Caco-2 (cell line): ENCODE data around the gene UNC80. TPM values are rescaled to one million over a fixed set of nuclear protein-coding genes. Genes with fewer than 3 reads are reported as not detected.

Experiments used
- BruUV-seq: library from RNA; stranded (reverse); fragments of 400-500 nt; replicated peaks from 2 replicates; lab custom pipeline; 2021; lab: Mats Ljungman, UMichigan
- CTCF ChIA-PET: fragments of 300-600 bp; sonication (Branson Sonifier 250); formaldehyde crosslinking; loops from one replicate; lab custom pipeline; 2022; ENCODE audit warnings: antibody characterized with exemption; lab: Charles Lee
- POLR2A ChIA-PET: fragments of 300-600 bp; sonication (Branson Sonifier 250); formaldehyde crosslinking; loops from one replicate; lab custom pipeline; 2022; ENCODE audit warnings: antibody characterized with exemption; lab: Charles Lee
- DNase-seq, 2 experiments: peaks; one replicate each; pipeline versions ENCODE4 v3.0.0 to v3.0.0-alpha.2; 2020 to 2022
- H3K27me3 ChIP-seq: replicated peaks from 2 replicates; pipeline ENCODE4 v1.6.0; 2011; ENCODE audit warnings: low read length; ENCODE audit not compliant: control insufficient read depth, insufficient read depth
- H3K36me3 ChIP-seq: 2 replicates; pipeline ENCODE4 v1.5.1; 2011; ENCODE audit warnings: low read length; ENCODE audit not compliant: control insufficient read depth, insufficient read depth
- H3K4me1 ChIP-seq: fragments of 250-450 bp; sonication (Bioruptor Pico); 2 replicates; pipeline ENCODE4 v1.5.1; 2020; ENCODE audit warnings: mild to moderate bottlenecking
- H3K4me3 ChIP-seq: 2 replicates; pipeline ENCODE4 v1.5.1; 2011; ENCODE audit warnings: low read depth, mild to moderate bottlenecking, control low read depth, low read length
- H3K9me3 ChIP-seq: fragments of 250-450 bp; sonication (Bioruptor Pico); 2 replicates; pipeline ENCODE4 v1.5.1; 2020; ENCODE audit warnings: mild to moderate bottlenecking, moderate library complexity
- H3K27ac Mint-ChIP-seq: one replicate; pipeline ENCODE4 v1.8.0; 2022; ENCODE audit warnings: mixed read lengths; ENCODE audit not compliant: unreplicated experiment
- H3K27me3 Mint-ChIP-seq: one replicate; pipeline ENCODE4 v1.8.0; 2022; ENCODE audit warnings: mixed read lengths; ENCODE audit not compliant: insufficient read depth, unreplicated experiment
- H3K36me3 Mint-ChIP-seq: one replicate; pipeline ENCODE4 v1.8.0; 2022; ENCODE audit warnings: mild to moderate bottlenecking, mixed read lengths; ENCODE audit not compliant: insufficient read depth, unreplicated experiment
- H3K4me1 Mint-ChIP-seq: one replicate; pipeline ENCODE4 v1.8.0; 2022; ENCODE audit warnings: low read depth, mixed read lengths; ENCODE audit not compliant: unreplicated experiment
- H3K4me3 Mint-ChIP-seq: one replicate; pipeline ENCODE4 v1.8.0; 2022; ENCODE audit warnings: mild to moderate bottlenecking, moderate library complexity, mixed read lengths; ENCODE audit not compliant: unreplicated experiment
- H3K9me3 Mint-ChIP-seq: one replicate; pipeline ENCODE4 v1.8.0; 2022; ENCODE audit warnings: mixed read lengths; ENCODE audit not compliant: unreplicated experiment
- intact Hi-C: fragments of 100-400 bp; cut with micrococcal nuclease; formaldehyde crosslinking; loops from one replicate; pipeline ENCODE4 v1.10.0; 2022; ENCODE audit not compliant: unreplicated experiment
- total RNA-seq: library from RNA; stranded (reverse); gene quantifications from 2 replicates; pipeline ENCODE4 v1.2.3, GENCODE V29; 2022
- TF ChIP-seq, protein P1 (sequence below), 2 experiments: fragments of 200-600 bp in 1 of 2; IDR thresholded peaks; 1 replicate in 1 of 2; 2 replicates in 1 of 2; pipeline versions ENCODE4 v1.5.1 to v1.8.0; 2011 to 2022; ENCODE audit warnings: antibody characterized with exemption in 1 of 2, control low read depth in 1 of 2, inconsistent platforms in 1 of 2, low read depth in 1 of 2, low read length in 1 of 2, mild to moderate bottlenecking in 1 of 2, moderate library complexity in 1 of 2; ENCODE audit not compliant: insufficient read depth in 1 of 2, severe bottlenecking in 1 of 2, unreplicated experiment in 1 of 2

The UNC80 gene
- total RNA-seq, 1 experiment from 2014 or later = not detected

DNA sequence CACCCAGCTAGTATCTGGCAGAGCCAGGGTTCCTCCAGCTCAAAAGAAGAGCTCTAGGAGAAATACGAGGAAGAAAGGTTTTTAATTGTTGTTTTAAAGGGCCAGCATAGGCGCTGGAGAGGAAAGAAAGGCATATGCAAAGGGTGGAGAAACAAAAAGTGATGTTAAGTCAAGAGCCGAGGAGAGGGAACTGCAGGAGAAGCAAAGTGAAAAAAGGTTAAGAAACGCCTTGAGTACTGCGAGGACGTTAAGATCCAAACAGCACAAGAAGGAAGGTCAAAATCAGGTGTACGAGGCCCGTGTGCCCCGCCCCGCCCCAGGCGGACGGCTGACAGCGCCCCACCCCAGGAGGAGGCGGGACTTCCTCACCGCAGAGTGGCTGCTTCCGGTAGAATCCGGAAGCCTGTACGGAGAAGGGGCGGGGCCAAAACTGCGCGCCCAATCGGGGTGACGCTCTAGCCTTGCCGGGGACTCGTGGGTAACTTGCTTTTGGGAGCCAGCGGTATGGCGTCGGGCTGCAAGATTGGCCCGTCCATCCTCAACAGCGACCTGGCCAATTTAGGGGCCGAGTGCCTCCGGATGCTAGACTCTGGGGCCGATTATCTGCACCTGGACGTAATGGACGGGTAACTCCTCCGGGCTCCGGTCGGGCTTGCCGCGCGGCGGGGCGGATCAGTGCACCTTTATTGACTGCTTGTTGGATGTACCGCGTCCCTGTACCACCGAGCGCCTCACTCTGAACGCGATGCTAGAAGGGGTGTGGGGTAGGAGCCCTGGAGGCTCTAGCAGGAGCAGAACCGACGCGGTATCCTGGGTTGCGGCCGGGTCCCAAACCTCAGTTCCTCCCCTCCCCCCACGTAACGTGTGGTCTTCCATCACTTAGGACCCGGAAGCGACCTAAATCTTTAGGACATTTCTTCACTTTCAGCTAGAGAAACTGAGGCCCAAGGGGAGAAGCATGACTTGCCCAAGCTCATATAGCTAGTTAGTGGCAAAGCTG is 230.8 kb downstream of the UNC80 start, which contains the start of gene RPE:
RPE (plus strand) TSS at position 481 of the 1,000 bp plus-strand sequence; CDS start at position 505, 24 bp downstream.
- H3K27ac Mint-ChIP-seq = peak within 1 kb of the TSS; percentile 98
- TF ChIP-seq, protein P1, sequence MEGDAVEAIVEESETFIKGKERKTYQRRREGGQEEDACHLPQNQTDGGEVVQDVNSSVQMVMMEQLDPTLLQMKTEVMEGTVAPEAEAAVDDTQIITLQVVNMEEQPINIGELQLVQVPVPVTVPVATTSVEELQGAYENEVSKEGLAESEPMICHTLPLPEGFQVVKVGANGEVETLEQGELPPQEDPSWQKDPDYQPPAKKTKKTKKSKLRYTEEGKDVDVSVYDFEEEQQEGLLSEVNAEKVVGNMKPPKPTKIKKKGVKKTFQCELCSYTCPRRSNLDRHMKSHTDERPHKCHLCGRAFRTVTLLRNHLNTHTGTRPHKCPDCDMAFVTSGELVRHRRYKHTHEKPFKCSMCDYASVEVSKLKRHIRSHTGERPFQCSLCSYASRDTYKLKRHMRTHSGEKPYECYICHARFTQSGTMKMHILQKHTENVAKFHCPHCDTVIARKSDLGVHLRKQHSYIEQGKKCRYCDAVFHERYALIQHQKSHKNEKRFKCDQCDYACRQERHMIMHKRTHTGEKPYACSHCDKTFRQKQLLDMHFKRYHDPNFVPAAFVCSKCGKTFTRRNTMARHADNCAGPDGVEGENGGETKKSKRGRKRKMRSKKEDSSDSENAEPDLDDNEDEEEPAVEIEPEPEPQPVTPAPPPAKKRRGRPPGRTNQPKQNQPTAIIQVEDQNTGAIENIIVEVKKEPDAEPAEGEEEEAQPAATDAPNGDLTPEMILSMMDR (IDR thresholded peaks at IDR 0.05; ENCODE audit: insufficient read depth in 1 of 2, low read depth in 1 of 2, low read length in 1 of 2, severe bottlenecking in 1 of 2, unreplicated experiment in 1 of 2) = no peak
- POLR2A ChIA-PET = interaction anchor here (0.6 kb wide), 2 partner anchors 12 to 1388 kb away, joined by 3 to 4 read pairs; no protein-coding TSS in a partner anchor
- peaks cover 20% of the 10 kb centered on the region for H3K36me3 Mint-ChIP-seq
- TSS peak; percentile 38 for BruUV-seq
- no peaks in the 10 kb centered on the region for H3K27me3 ChIP-seq
- peaks cover 14% of the 10 kb centered on the region for H3K4me1 ChIP-seq
- no peaks in the 10 kb centered on the region for H3K9me3 Mint-ChIP-seq
- no peaks in the 10 kb centered on the region for H3K27me3 Mint-ChIP-seq
- no peaks in the 10 kb centered on the region for H3K9me3 ChIP-seq
- H3K4me1 Mint-ChIP-seq = peaks cover 25% of the 10 kb centered on the region
- peak; percentile 96 for DNase-seq
- peak within 1 kb of the TSS; percentile 75 for H3K4me3 ChIP-seq
- CTCF ChIA-PET = interaction anchor here (0.7 kb wide), 1 partner anchor 217 kb away, joined by 3 read pairs; no protein-coding TSS in a partner anchor
- H3K36me3 ChIP-seq = no peaks in the 10 kb centered on the region; the same call in 1 of the 2 replicates
- intact Hi-C loops = loop anchor here (1.0 kb wide), 2 partner anchors 32 to 168 kb away; no protein-coding TSS in a partner anchor
- H3K4me3 Mint-ChIP-seq = peak within 1 kb of the TSS; percentile 78

DNA sequence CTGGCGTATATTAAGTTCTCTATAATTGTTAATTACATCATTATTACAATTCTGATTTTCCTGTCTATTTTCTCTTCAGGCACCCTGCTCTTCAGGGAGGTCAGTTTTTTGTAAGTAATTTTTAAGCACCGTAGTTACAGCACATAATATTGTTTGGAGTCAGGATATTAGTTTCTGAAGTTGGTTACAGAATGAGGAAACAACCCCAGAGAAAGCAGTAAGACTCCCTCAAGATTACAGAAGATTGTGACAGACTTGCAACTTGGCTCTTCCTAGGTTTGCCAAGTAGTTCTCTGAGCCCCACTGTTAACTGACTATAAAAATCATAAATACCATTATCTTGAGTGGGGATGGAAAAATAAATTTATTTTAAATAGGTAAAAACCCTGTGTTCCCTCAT is 231.7 kb downstream of the UNC80 start:
- H3K9me3 ChIP-seq = no peaks in the 10 kb centered on the region
- H3K4me1 Mint-ChIP-seq = peaks cover 29% of the 10 kb centered on the region
- peak overlapping the region; percentile 98 for H3K27ac Mint-ChIP-seq
- peak overlapping the region; percentile 78 for H3K4me3 Mint-ChIP-seq
- H3K27me3 ChIP-seq = no peaks in the 10 kb centered on the region
- POLR2A ChIA-PET = interaction anchor here (0.6 kb wide), 1 partner anchor 1387 kb away, joined by 3 read pairs; no protein-coding TSS in a partner anchor
- peaks cover 14% of the 10 kb centered on the region for H3K4me1 ChIP-seq
- DNase-seq = no peak
- CTCF ChIA-PET = no interaction called here
- peak overlapping the region; percentile 75 for H3K4me3 ChIP-seq
- peaks cover 27% of the 10 kb centered on the region for H3K36me3 Mint-ChIP-seq
- intact Hi-C loops = no loop called here
- H3K36me3 ChIP-seq = no peaks in the 10 kb centered on the region; the same call in 1 of the 2 replicates
- H3K27me3 Mint-ChIP-seq = no peaks in the 10 kb centered on the region
- no peaks in the 10 kb centered on the region for H3K9me3 Mint-ChIP-seq
- BruUV-seq = no TSS peak
- TF ChIP-seq, protein P1 (IDR thresholded peaks at IDR 0.05; ENCODE audit: insufficient read depth in 1 of 2, low read depth in 1 of 2, low read length in 1 of 2, severe bottlenecking in 1 of 2, unreplicated experiment in 1 of 2) = no peak

DNA sequence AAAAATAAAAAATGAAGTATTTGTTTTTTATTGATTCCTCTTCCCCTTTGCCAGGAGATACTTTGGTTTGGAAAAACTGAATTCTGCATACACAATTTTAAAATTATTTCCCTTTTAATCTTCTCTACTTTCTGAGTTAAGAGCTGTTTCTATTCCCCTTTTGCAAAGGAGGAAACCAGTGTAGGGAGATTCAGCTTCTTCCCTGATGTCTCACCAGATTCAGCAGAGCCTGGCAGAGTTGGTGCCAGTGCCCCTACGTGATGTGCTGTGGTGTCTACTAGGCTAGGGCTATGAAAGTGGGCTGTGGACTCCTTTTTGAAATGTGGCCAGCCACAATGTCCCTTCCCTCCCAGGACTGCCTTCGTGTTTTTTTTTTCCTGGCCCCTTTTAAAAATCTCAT is 233.2 kb downstream of the UNC80 start:
- Mint-ChIP-seq H3K27me3 (no peaks in the 10 kb centered on the region), H3K9me3 (no peaks in the 10 kb centered on the region), H3K36me3 (peaks cover 38% of the 10 kb centered on the region), H3K4me3 (peak overlapping the region; percentile 78), H3K27ac (no peak overlapping the region), H3K4me1 (peaks cover 29% of the 10 kb centered on the region)
- Histone ChIP-seq H3K4me1 (peaks cover 14% of the 10 kb centered on the region), H3K4me3 (no peak overlapping the region), H3K27me3 (no peaks in the 10 kb centered on the region), H3K36me3 (no peaks in the 10 kb centered on the region; the same call in 1 of the 2 replicates), H3K9me3 (no peaks in the 10 kb centered on the region)
- TF ChIP-seq, protein P1 (IDR thresholded peaks at IDR 0.05; ENCODE audit: insufficient read depth in 1 of 2, low read depth in 1 of 2, low read length in 1 of 2, severe bottlenecking in 1 of 2, unreplicated experiment in 1 of 2) = no peak
- DNase-seq = no peak
- intact Hi-C loops = no loop called here
- ChIA-PET POLR2A (no interaction called here), CTCF (no interaction called here)
- BruUV-seq = no TSS peak
